Peyer's patch (tissue), 4 donors: ENCODE measurements around the gene IL1RAPL1.

ENCODE experiments used
- CTCF ChIP-seq, 6 experiments: fragments of 450-650 bp in 4 of 6; fragments of 200-600 bp in 2 of 6; sonication (generic) in 1 of 6; IDR thresholded peaks; one replicate each; pipeline ENCODE4 v1.5.1; 2017 to 2019; ENCODE audit warnings: antibody characterized with exemption in 6 of 6, mild to moderate bottlenecking in 3 of 6, moderate library complexity in 1 of 6
- POLR2A ChIP-seq, 2 donors: fragments of 450-650 bp; IDR thresholded peaks; one replicate each; pipeline ENCODE4 v1.5.1; 2017; ENCODE audit warnings: antibody characterized with exemption in 2 of 2, mild to moderate bottlenecking in 2 of 2, moderate library complexity in 2 of 2

- no peak for TF ChIP-seq CTCF (IDR thresholded peaks at IDR 0.05)
- TF ChIP-seq POLR2A (IDR thresholded peaks at IDR 0.05), result no peak
Observed at GRCh38 chrX:28773807-28774206, 186.6 kb downstream of the IL1RAPL1 start.
